HL-60 (cell line): ENCODE results near the gene CCDC142.

Source experiments
- DNase-seq, 2 experiments: peaks; one replicate each; pipeline ENCODE4 v3.0.0-alpha.2; 2010 to 2020; ENCODE audit warnings: low read depth in 1 of 2, low spot score in 1 of 2
- H3K27ac ChIP-seq: fragments of 250-450 bp; sonication (Bioruptor Pico); replicated peaks from 2 replicates; pipeline ENCODE4 v1.5.1; 2020; ENCODE audit warnings: mild to moderate bottlenecking, moderate library complexity
- H3K27me3 ChIP-seq: fragments of 250-450 bp; sonication (Bioruptor Pico); 2 replicates; pipeline ENCODE4 v1.5.1; 2021; ENCODE audit warnings: mild to moderate bottlenecking, moderate library complexity; ENCODE audit not compliant: insufficient read depth, poor library complexity, severe bottlenecking
- H3K4me3 ChIP-seq: replicated peaks from 2 replicates; pipeline ENCODE4 v1.5.1; 2011; ENCODE audit warnings: mild to moderate bottlenecking, control low read depth, low read length; ENCODE audit not compliant: insufficient read depth
- GABPA ChIP-seq: IDR thresholded peaks from 2 replicates; pipeline ENCODE4 v1.6.1; 2012; ENCODE audit warnings: low read depth
- POLR2AphosphoS5 ChIP-seq: IDR thresholded peaks from 2 replicates; pipeline ENCODE4 v1.6.1; 2012; ENCODE audit warnings: low read depth
- REST ChIP-seq: IDR thresholded peaks from 2 replicates; pipeline ENCODE4 v1.6.1; 2012; ENCODE audit warnings: low read depth; ENCODE audit not compliant: insufficient replicate concordance
- SPI1 ChIP-seq: IDR thresholded peaks from 2 replicates; pipeline ENCODE4 v1.6.1; 2012; ENCODE audit warnings: low read depth, mild to moderate bottlenecking, borderline replicate concordance
- TF ChIP-seq, protein P1 (sequence below): IDR thresholded peaks from one replicate; pipeline ENCODE4 v1.5.1; 2011; ENCODE audit warnings: low read length, control low read depth, inconsistent platforms; ENCODE audit not compliant: insufficient read depth

Gene CCDC142

DNA sequence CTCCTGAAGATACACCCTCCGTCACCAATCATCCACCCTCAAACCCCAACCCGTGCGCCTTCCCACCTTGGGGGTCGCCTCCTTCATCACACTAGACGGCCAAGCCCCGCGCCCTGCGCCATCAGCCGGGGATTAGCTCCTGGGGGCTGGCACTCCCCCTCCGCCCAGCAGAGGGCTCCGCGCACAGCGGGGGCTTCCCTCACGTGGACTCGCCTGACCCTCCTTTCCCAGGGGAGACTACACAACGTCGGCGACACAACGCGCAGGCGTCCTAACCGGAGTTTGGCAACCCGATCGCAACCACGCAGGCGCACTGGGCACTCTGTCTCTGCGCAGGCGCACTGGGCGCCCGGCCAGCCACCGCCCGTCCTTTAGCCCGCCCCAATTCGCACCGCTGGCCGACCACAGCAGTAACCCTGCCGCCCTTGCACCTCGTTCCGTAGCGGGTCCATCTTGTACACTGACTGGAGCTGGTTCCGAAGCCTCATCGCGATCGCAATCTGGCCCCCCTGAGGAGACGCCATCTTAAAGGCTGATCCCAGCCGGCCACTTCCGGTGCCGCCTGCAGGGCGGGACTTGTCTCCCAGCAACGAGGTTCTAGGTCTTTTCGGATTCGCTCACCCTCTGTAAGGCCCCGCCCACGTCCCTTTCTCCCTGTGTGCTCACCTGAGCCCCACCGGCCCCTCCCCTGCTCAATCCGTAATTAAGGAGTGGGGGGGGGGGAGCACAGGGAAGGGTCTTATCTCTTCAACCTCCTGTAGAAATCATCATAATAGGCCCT is 24.5 kb upstream of the CCDC142 start, which contains the start of gene PCGF1:
Gene PCGF1, minus strand, starts transcription at position 551 of the 781 bp plus-strand sequence. Its CDS starts 27 bp downstream, at position 524.
- DNase-seq: peak; percentile 93 to 98
- TF ChIP-seq, protein P1, sequence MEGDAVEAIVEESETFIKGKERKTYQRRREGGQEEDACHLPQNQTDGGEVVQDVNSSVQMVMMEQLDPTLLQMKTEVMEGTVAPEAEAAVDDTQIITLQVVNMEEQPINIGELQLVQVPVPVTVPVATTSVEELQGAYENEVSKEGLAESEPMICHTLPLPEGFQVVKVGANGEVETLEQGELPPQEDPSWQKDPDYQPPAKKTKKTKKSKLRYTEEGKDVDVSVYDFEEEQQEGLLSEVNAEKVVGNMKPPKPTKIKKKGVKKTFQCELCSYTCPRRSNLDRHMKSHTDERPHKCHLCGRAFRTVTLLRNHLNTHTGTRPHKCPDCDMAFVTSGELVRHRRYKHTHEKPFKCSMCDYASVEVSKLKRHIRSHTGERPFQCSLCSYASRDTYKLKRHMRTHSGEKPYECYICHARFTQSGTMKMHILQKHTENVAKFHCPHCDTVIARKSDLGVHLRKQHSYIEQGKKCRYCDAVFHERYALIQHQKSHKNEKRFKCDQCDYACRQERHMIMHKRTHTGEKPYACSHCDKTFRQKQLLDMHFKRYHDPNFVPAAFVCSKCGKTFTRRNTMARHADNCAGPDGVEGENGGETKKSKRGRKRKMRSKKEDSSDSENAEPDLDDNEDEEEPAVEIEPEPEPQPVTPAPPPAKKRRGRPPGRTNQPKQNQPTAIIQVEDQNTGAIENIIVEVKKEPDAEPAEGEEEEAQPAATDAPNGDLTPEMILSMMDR: no peak
- TF ChIP-seq POLR2AphosphoS5: peak; percentile 73; the same call in 1 of the 2 replicates
- no peak for TF ChIP-seq SPI1
- TF ChIP-seq GABPA: peak; percentile 72
- no peak for TF ChIP-seq REST
- Histone ChIP-seq H3K27me3 (peaks cover 22% of the 10 kb centered on the region), H3K4me3 (peak within 1 kb of the TSS; percentile 83), H3K27ac (peak within 1 kb of the TSS; percentile 96)

- TF ChIP-seq POLR2AphosphoS5: no peak
- no peak for TF ChIP-seq SPI1
- TF ChIP-seq REST: no peak
- TF ChIP-seq, protein P1: no peak
- no peak for TF ChIP-seq GABPA
- Histone ChIP-seq H3K4me3 (peak overlapping the region; percentile 12; the same call in 1 of the 2 replicates), H3K27me3 (peaks cover 27% of the 10 kb centered on the region), H3K27ac (no peak overlapping the region)
- no peak for DNase-seq
Observed at GRCh38 chr2:74505448-74506246, 22.8 kb upstream of the CCDC142 start.

DNA sequence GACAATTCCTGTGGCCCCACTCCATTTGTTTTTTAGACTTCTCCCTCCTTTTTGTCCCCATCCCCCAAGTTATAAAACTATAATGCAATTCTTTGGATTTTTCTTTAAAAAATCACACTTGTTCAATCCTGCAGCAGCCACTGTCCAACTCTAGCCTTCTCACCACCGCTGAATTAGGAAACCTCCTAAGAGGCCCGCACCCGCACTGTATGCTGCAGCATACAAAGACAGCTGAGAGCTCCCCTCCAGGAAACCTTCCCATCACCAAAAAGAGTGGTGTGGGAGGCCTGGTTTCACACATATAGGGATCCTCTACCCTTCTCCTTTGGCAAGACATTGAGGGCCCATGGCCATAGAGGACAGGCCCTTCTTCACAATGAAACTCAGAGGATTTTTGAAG is 21.8 kb upstream of the CCDC142 start:
- no peak for DNase-seq
- TF ChIP-seq, protein P1: no peak
- no peak for TF ChIP-seq SPI1
- no peak for TF ChIP-seq REST
- TF ChIP-seq GABPA: no peak
- no peak for TF ChIP-seq POLR2AphosphoS5
- no peak overlapping the region for H3K27ac ChIP-seq
- no peak overlapping the region for H3K4me3 ChIP-seq
- peaks cover 38% of the 10 kb centered on the region for H3K27me3 ChIP-seq
